Limb (tissue), 2 donors: Measurements from ENCODE around the gene SYNPO.

Experiments
- DNase-seq, 2 donors: peaks; one replicate each; pipeline ENCODE4 v3.0.0-alpha.2; 2016; ENCODE audit errors: extremely low spot score in 2 of 2

The SYNPO gene

DNA sequence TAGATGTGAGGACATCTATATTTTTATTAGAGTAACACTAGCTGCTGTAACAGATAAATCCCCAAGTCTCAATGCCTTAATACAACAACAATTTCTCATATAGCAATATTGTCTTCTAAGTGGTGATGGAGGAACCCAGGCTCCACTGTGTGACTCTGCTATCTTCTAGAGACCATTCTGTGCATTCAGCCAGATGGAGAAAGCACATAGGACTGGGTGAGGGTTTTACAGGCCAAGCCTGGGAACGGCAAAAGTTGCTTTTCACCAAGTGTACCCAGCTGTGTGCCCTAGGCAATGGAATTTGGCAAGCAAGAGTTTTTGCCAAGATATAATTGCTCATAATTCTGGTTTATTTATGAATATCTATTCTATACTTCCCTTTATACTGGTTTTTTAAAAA, 48.7 kb downstream of the SYNPO start:
- DNase-seq: no peak

DNA sequence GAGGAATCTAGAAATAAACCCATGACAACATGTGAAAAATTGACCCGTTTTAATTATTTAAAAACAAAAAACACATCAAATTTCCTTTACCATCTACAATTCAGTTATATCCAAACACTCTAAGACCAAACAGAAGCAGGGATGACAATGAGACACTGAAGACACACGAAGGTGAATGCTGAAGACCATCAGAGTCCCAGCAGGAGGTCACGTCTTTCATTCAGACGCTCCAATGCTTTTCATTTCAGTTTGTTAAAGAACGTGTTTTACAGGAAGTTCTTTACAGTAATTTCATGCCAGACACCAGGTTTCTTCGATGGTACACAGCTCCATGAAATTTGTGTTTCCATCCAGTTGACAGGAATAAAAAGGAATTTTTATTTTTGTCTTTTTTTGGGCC, 50.3 kb downstream of the SYNPO start:
- DNase-seq: no peak

DNA sequence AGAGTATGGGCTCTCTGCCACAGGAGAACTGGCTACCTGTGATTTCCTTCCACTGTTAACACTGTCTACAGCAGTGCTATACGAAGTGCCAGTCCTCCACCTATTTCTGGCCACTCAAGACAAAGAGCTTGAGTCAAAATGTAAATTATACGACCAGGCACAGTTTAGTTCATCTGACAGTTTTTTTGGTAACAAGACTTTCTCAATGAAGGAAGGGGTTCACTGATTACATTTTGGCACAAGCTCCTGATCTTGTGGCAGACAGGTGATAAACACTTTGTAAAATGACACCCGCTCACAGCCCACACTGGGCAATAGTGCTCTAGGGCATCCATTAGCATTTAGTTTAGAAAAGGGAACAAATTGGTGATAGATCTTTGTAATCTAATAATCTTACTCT, 51.8 kb downstream of the SYNPO start:
- DNase-seq: no peak

DNA sequence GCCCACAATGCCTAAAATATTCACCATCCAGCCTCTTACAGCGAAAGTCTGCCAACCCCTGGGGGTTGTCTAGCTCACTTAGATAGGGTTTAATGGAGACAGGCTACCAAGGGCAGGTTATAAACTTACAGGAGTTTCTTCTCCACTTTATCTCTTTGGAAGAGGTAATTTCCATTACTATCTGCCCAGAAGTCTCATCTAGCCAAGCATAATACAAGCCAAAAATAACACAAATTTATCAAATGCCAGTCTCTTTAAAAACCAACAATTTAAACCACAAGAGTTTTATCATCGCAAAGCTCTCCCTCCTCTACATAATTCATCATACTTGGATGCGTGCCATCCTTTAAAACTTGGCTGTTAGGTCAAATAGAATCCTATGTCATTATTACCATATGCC, 54.2 kb downstream of the SYNPO start:
- DNase-seq: no peak

DNA sequence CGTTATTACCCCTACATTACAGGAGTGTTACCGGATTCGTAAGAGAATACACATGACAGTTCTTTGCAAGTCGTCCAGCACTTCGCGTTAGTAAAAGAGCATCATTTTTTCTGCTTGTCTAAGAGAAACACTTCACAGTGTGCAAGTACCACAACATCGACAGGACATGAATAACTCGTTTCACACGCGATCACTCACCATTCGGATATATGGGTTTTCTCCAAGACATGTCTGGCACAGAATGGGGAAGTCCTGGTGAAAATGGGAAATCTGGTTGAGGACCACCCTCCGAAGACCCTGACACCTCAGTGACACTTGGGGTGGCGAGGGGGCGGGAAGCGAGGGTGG, 59.8 kb downstream of the SYNPO start:
- peak in 1 of 2 donors; percentile 8 for DNase-seq

DNA sequence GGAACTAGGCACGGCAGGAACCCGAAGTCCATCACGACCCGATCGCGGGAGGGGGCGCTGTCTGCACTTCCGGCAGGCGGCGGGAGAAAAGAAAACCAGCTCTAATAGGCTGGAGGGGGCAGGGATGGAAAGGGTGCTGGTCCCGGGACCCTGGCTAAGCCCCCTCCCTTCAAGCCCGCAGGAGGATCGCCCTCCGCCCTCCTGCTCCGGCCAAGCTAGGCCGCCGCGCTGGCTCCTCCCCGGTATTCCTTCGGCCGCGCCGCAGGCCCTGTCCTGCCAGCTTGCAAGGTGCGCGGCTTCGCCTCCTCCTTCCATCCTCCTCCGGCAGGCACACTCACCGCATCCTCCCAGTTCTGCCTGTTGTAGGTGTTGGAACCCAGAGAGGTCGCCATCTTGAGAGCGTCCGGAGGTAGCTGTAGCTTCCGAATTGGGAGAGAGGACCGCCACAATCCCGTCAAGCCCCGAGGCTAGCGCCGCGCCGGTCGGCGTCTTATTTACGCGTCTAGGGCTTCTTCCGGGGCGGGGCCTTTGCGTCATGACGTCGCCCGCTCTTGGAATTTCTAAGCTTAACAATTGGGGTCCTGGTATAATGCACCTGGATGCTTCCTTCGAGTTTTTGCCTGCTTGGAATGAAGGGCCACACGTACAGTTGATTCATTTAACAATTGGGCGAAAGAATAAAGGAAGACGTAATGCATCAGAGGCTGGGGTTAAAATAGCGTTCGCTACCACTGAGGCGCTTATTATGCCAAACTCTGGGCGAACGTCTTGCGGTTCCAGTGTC, 60.3 kb downstream of the SYNPO start, which contains the start of gene RBM22:
TSS of gene RBM22 (minus strand) at position 469 of the 784 bp plus-strand sequence. CDS start at position 392, 77 bp downstream.
- DNase-seq: peak; percentile 94

DNA sequence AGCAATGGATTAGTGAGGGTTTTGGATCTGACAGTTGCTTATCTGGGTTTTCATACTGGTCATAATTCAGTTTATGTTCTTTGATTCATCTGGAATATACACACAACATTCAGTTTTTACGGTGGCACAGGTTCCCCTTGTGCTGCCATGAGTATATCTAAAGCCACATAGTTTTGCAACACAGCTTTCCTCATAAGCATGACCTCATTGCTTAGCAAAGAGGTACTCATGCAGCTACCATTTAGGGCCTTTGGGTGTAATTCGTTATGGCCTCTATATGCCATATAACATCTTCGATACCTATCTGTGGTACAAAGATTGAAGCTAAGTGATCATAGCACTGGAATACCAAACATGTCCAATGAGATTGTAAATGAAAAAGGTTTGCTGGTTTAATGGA, 63.3 kb downstream of the SYNPO start:
- no peak for DNase-seq

DNA sequence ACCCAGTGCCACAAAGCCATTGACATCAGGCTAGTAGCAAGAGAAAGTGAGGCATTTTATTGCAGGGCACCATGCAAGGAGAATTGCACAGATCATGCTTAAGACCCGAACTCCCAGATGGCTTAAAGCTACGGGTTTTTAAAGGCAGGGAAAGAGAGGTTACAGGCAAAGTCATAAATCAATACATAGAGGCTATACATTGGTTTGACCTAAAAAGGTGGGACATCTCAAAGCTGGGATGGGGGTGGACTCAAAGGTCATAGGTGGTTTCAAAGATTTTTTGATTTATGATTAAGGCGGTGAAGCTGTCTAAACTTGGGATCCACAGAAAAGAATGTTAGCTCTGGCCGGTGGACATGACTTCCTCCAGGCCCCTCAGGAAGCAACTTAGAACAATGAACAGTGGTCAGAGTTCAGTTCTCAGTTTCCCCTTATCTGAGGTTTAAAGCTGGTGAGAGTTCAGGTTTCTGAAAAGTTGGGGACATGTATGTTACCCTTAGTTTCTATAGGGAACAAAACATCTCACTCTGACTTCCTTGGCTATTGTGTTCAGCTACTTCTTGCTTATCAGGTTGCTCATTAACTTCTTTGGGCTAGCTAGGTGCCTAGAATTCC, 66.4 kb downstream of the SYNPO start:
- DNase-seq: no peak
